ENCODE measurements around the gene KCNMA1.

The KCNMA1 gene

GRCh38 chr10:77011874-77012811 lies 625.5 kb downstream of the KCNMA1 start:
- no peaks in the 10 kb centered on the region for H4K20me1 ChIP-seq (ENCODE audit: low read depth, low read length)
- H3K4me3 ChIP-seq (ENCODE audit: insufficient read depth, low read length, poor library complexity, severe bottlenecking): no peak overlapping the region
- H3K36me3 ChIP-seq (ENCODE audit: low read length): no peaks in the 10 kb centered on the region
- no peaks in the 10 kb centered on the region for H3K9me3 ChIP-seq (ENCODE audit: insufficient read depth, low read length)
- no peak overlapping the region for H2AFZ ChIP-seq (ENCODE audit: low read depth, low read length, severe bottlenecking)
- no peak for TF ChIP-seq EZH2phosphoT487 (conservative IDR thresholded peaks at IDR 0.05; ENCODE audit: low read length)
- TF ChIP-seq, protein P1, sequence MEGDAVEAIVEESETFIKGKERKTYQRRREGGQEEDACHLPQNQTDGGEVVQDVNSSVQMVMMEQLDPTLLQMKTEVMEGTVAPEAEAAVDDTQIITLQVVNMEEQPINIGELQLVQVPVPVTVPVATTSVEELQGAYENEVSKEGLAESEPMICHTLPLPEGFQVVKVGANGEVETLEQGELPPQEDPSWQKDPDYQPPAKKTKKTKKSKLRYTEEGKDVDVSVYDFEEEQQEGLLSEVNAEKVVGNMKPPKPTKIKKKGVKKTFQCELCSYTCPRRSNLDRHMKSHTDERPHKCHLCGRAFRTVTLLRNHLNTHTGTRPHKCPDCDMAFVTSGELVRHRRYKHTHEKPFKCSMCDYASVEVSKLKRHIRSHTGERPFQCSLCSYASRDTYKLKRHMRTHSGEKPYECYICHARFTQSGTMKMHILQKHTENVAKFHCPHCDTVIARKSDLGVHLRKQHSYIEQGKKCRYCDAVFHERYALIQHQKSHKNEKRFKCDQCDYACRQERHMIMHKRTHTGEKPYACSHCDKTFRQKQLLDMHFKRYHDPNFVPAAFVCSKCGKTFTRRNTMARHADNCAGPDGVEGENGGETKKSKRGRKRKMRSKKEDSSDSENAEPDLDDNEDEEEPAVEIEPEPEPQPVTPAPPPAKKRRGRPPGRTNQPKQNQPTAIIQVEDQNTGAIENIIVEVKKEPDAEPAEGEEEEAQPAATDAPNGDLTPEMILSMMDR (IDR thresholded peaks at IDR 0.05; ENCODE audit: insufficient read depth, low read length, poor library complexity, severe bottlenecking): no peak
- no peaks in the 10 kb centered on the region for H3K79me2 ChIP-seq (ENCODE audit: insufficient read depth, low read length)
- H3K9ac ChIP-seq (ENCODE audit: low read length): no peak overlapping the region
- H3F3A ChIP-seq (ENCODE audit: insufficient read depth): no peaks in the 10 kb centered on the region
- H3K9me2 ChIP-seq (replicated peaks; ENCODE audit: insufficient read depth, low read length): no peaks in the 10 kb centered on the region
- H3K27me3 ChIP-seq (ENCODE audit: low read length): no peaks in the 10 kb centered on the region
- H3K27ac ChIP-seq (ENCODE audit: low read depth, low read length): no peak overlapping the region
- H3K4me2 ChIP-seq (ENCODE audit: low read depth, low read length, poor library complexity, severe bottlenecking): no peak overlapping the region

- Histone ChIP-seq H3K9me2 (replicated peaks; ENCODE audit: insufficient read depth, low read length) (no peaks in the 10 kb centered on the region), H3K27me3 (ENCODE audit: low read length) (no peaks in the 10 kb centered on the region)
- no peak for TF ChIP-seq EZH2phosphoT487 (conservative IDR thresholded peaks at IDR 0.05; ENCODE audit: low read length)
- TF ChIP-seq, protein P1 (IDR thresholded peaks at IDR 0.05; ENCODE audit: insufficient read depth, low read length, poor library complexity, severe bottlenecking): no peak
Observed at GRCh38 chr10:77010430-77010829, 627.2 kb downstream of the KCNMA1 start.

GRCh38 chr10:77007834-77008233 lies 629.8 kb downstream of the KCNMA1 start:
- Histone ChIP-seq H3K4me3 (ENCODE audit: insufficient read depth, low read length, poor library complexity, severe bottlenecking) (no peak overlapping the region), H3K79me2 (ENCODE audit: insufficient read depth, low read length) (no peaks in the 10 kb centered on the region), H3K9ac (ENCODE audit: low read length) (no peak overlapping the region), H3K9me2 (replicated peaks; ENCODE audit: insufficient read depth, low read length) (no peaks in the 10 kb centered on the region), H3K27me3 (ENCODE audit: low read length) (no peaks in the 10 kb centered on the region), H3F3A (ENCODE audit: insufficient read depth) (no peaks in the 10 kb centered on the region), H4K20me1 (ENCODE audit: low read depth, low read length) (no peaks in the 10 kb centered on the region), H3K9me3 (ENCODE audit: insufficient read depth, low read length) (no peaks in the 10 kb centered on the region), H3K27ac (ENCODE audit: low read depth, low read length) (no peak overlapping the region), H2AFZ (ENCODE audit: low read depth, low read length, severe bottlenecking) (no peak overlapping the region), H3K36me3 (ENCODE audit: low read length) (no peaks in the 10 kb centered on the region), H3K4me2 (ENCODE audit: low read depth, low read length, poor library complexity, severe bottlenecking) (no peak overlapping the region)
- TF ChIP-seq, protein P1 (IDR thresholded peaks at IDR 0.05; ENCODE audit: insufficient read depth, low read length, poor library complexity, severe bottlenecking): no peak
- TF ChIP-seq EZH2phosphoT487 (conservative IDR thresholded peaks at IDR 0.05; ENCODE audit: low read length): no peak

More at GRCh38 chr10:77010430-77010829, 627.2 kb downstream of the KCNMA1 start:
- Histone ChIP-seq H3K9me3 (ENCODE audit: insufficient read depth, low read length) (no peaks in the 10 kb centered on the region), H3K36me3 (ENCODE audit: low read length) (no peaks in the 10 kb centered on the region), H3K4me3 (ENCODE audit: insufficient read depth, low read length, poor library complexity, severe bottlenecking) (no peak overlapping the region), H3F3A (ENCODE audit: insufficient read depth) (no peaks in the 10 kb centered on the region), H3K79me2 (ENCODE audit: insufficient read depth, low read length) (no peaks in the 10 kb centered on the region), H3K9ac (ENCODE audit: low read length) (no peak overlapping the region), H3K4me2 (ENCODE audit: low read depth, low read length, poor library complexity, severe bottlenecking) (no peak overlapping the region), H2AFZ (ENCODE audit: low read depth, low read length, severe bottlenecking) (no peak overlapping the region), H4K20me1 (ENCODE audit: low read depth, low read length) (no peaks in the 10 kb centered on the region), H3K27ac (ENCODE audit: low read depth, low read length) (no peak overlapping the region)

Data from SU-DHL-6 (cell line).